Measurements from ENCODE around the gene TREH. TPM values are rescaled to one million over a fixed set of nuclear protein-coding genes. Genes with fewer than 3 reads are reported as not detected.

Gene TREH
- polyA plus RNA-seq, 3 donors from 2014 or later: not detected

GRCh38 chr11:118708296-118708695, 28.8 kb upstream of the TREH start:
- peaks cover 27 to 28% of the 10 kb centered on the region in 2 donors for H3K4me1 Mint-ChIP-seq
- no peaks in the 10 kb centered on the region for H3K36me3 Mint-ChIP-seq
- peak overlapping the region in 2 of 6 donors; percentile 33 to 71 for H3K27ac Mint-ChIP-seq
- DNase-seq: no peak
- H3K27me3 Mint-ChIP-seq (ENCODE audit: low read depth in 3 of 3): peaks cover 3 to 10% (median 9%) of the 10 kb centered on the region in 3 donors
- no peak overlapping the region for H3K4me3 Mint-ChIP-seq
- H3K9me3 Mint-ChIP-seq: no peaks in the 10 kb centered on the region

DNA sequence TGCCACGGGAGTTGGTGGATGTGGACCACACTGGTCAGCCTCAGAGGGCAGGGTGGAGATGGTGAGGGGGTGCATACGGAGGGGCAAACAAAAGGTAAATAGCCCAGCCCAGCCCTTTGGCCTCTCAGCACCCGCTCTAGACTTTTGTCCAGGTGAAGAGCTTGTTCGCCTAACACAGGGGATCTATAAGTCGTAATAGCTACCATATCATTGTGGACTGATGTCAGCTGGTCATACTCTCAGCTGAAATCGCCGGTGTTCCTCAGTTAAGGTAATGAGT, 27.0 kb upstream of the TREH start:
- no peaks in the 10 kb centered on the region for H3K36me3 Mint-ChIP-seq
- no peaks in the 10 kb centered on the region for H3K9me3 Mint-ChIP-seq
- H3K4me3 Mint-ChIP-seq: no peak overlapping the region
- H3K27ac Mint-ChIP-seq: peak overlapping the region in 1 of 6 donors; percentile 14
- H3K27me3 Mint-ChIP-seq (ENCODE audit: low read depth in 3 of 3): peaks cover 4 to 8% (median 6%) of the 10 kb centered on the region in 3 donors
- DNase-seq: no peak
- H3K4me1 Mint-ChIP-seq: peaks cover 31 to 37% of the 10 kb centered on the region in 2 donors

DNA sequence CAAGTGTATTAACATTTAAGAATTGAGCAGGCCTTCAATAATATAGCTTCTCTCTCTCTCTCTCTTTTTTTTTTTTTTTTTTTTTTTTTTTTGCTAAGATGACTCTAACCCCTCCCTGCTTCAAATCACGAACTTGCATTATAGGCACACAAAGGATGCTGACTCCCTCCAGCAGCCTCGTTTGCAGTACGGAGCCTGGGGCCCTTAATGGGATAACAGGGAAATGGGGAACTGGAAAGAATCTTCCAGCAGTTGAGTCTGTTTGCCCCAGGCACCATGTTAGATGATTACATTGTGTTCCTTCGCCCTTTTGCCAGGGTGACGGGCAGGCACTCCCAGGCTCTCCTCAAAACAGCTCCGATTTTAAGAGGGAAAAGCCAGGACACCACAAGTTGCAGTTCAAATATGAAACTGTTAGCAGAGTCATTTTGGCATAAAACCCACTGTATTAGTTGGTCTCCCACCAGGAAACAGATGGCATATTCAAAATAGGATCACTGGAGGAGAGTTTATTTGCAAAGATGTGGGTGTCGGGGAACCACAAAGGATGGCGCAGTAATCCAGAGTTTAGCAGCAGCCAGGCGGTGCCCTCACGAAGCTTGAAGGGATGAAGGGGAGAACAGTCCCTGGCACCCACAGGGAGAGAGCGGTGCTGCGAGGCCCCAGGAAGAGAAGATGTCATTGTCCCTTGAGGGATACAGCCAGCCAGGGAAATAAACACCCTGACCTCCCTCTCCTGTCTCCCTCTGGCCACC, 26.5 kb upstream of the TREH start:
- Mint-ChIP-seq H3K27me3 (ENCODE audit: low read depth in 3 of 3) (peaks cover 4 to 8% (median 6%) of the 10 kb centered on the region in 3 donors), H3K9me3 (no peaks in the 10 kb centered on the region), H3K36me3 (no peaks in the 10 kb centered on the region), H3K4me1 (peaks cover 33 to 38% of the 10 kb centered on the region in 2 donors), H3K27ac (peak overlapping the region in 4 of 6 donors; percentile 80 to 91 (median 88)), H3K4me3 (peak overlapping the region in 3 of 5 donors; percentile 10 to 76 (median 21))
- no peak for DNase-seq

- Mint-ChIP-seq H3K27ac (peak overlapping the region; percentile 80 to 91 (median 88)), H3K4me1 (peaks cover 37 to 44% of the 10 kb centered on the region in 2 donors), H3K9me3 (no peaks in the 10 kb centered on the region), H3K27me3 (ENCODE audit: low read depth in 3 of 3) (peaks cover 7 to 9% (median 8%) of the 10 kb centered on the region in 3 donors), H3K4me3 (peak overlapping the region; percentile 48 to 79 (median 72)), H3K36me3 (peaks cover 0 to 3% (median 3%) of the 10 kb centered on the region in 3 donors)
- peak; percentile 72 to 78 (median 74) for DNase-seq
Measured at GRCh38 chr11:118705111-118705741, 25.8 kb upstream of the TREH start.

GRCh38 chr11:118703563-118704106, 24.2 kb upstream of the TREH start:
- Mint-ChIP-seq H3K36me3 (peaks cover 0 to 4% (median 4%) of the 10 kb centered on the region in 3 donors), H3K4me1 (peaks cover 52 to 57% of the 10 kb centered on the region in 2 donors), H3K9me3 (no peaks in the 10 kb centered on the region), H3K27ac (peak overlapping the region in 4 of 6 donors; percentile 40 to 84 (median 76)), H3K4me3 (no peak overlapping the region), H3K27me3 (ENCODE audit: low read depth in 3 of 3) (peaks cover 9 to 16% (median 10%) of the 10 kb centered on the region in 3 donors)
- DNase-seq: no peak

- H3K4me3 Mint-ChIP-seq: peak overlapping the region; percentile 67 to 89 (median 76)
- peak; percentile 89 to 92 (median 91) for DNase-seq
- peaks cover 6 to 14% (median 7%) of the 10 kb centered on the region in 3 donors for H3K27me3 Mint-ChIP-seq (ENCODE audit: low read depth in 3 of 3)
- H3K27ac Mint-ChIP-seq: peak overlapping the region; percentile 95 to 100 (median 98)
- peaks cover 0 to 4% (median 4%) of the 10 kb centered on the region in 3 donors for H3K36me3 Mint-ChIP-seq
- peaks cover 49 to 53% of the 10 kb centered on the region in 2 donors for H3K4me1 Mint-ChIP-seq
- H3K9me3 Mint-ChIP-seq: no peaks in the 10 kb centered on the region
Measured at GRCh38 chr11:118699506-118700220, 20.2 kb upstream of the TREH start.

DNA sequence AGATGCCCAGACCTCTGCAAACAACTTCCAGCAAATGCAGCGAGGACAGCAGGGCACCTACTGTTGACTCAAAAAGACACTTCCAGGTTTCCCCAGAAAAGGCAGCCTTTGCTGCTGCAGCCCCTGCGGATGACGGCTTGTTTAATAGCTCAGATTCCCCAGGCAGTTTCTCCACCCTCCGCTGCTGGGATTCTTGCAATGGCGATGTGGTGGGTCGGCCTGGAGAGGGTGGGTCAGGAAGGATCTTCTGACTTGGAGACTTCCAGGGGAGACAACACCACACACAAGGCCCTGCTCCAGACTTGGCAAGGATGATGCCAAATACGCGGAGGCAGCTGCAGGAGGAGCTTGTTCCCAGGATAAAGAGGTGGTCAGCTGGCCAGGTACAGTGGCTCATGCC, 17.9 kb upstream of the TREH start:
- Mint-ChIP-seq H3K27ac (peak overlapping the region in 4 of 6 donors; percentile 13 to 82 (median 78)), H3K4me3 (no peak overlapping the region)

DNA sequence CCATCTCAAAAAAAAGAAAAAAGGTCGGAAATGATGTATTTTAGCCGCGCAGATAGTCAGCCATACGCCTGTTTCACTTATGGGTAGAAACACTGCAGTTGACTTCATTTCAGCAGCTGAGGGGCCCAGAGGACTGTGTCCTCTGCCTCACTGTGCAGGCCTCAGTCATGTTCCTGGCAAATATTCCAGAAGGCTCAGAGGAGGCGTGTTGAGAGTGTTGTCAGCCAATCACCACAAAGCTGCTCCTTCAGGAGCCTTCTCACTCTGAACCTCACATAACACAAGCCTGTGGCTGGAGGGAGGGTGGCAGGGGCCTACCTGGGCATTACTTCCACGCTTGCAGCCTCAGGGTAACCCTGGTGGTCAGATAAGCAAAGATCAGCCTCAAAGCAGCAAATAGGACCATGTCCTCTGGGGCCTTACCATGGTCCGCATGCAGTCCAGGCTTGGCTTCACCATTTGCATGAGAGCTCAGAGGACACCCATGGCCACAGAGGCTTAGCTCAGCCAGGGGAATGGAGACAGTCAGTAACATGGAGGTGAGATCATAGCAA, 17.3 kb upstream of the TREH start:
- Mint-ChIP-seq H3K4me3 (no peak overlapping the region), H3K9me3 (no peaks in the 10 kb centered on the region), H3K27ac (peak overlapping the region in 4 of 6 donors; percentile 30 to 82 (median 78)), H3K27me3 (ENCODE audit: low read depth in 3 of 3) (peaks cover 16 to 23% (median 18%) of the 10 kb centered on the region in 3 donors), H3K36me3 (peaks cover 0 to 4% (median 4%) of the 10 kb centered on the region in 3 donors), H3K4me1 (peaks cover 60 to 68% of the 10 kb centered on the region in 2 donors)
- no peak for DNase-seq

More for the DNA sequence above, 17.9 kb upstream of the TREH start:
- Mint-ChIP-seq H3K36me3 (peaks cover 0 to 4% (median 4%) of the 10 kb centered on the region in 3 donors), H3K4me1 (peaks cover 59 to 66% of the 10 kb centered on the region in 2 donors), H3K9me3 (no peaks in the 10 kb centered on the region), H3K27me3 (ENCODE audit: low read depth in 3 of 3) (peaks cover 13 to 21% (median 13%) of the 10 kb centered on the region in 3 donors)
- no peak for DNase-seq

DNA sequence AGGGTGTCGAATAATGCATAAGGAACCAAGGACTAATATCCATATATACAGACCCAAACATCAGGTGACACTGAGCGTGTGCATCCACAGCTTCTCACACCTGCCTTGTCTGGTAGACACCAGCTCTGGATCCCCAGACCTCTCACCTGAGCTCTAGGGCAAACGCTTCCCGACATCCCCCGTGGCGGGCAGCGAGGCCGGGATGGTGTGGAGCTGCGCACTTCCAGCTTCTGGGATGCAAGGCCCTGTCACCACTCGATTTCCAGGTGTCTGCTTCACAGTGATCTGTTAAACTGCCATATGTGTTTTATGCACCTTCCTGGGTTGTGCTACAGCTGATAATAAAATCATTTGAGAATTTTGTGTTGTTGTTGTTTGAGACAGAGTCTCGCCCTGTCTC, 15.3 kb upstream of the TREH start:
- no peak for DNase-seq
- Mint-ChIP-seq H3K4me3 (peak overlapping the region in 1 of 5 donors; percentile 24), H3K27me3 (ENCODE audit: low read depth in 3 of 3) (peaks cover 15 to 23% (median 21%) of the 10 kb centered on the region in 3 donors), H3K36me3 (no peaks in the 10 kb centered on the region), H3K4me1 (peaks cover 64 to 73% of the 10 kb centered on the region in 2 donors), H3K27ac (peak overlapping the region in 5 of 6 donors; percentile 63 to 94 (median 88)), H3K9me3 (no peaks in the 10 kb centered on the region)

- Mint-ChIP-seq H3K4me1 (peaks cover 59 to 70% of the 10 kb centered on the region in 2 donors), H3K27me3 (ENCODE audit: low read depth in 3 of 3) (peaks cover 15 to 24% (median 15%) of the 10 kb centered on the region in 3 donors), H3K4me3 (no peak overlapping the region), H3K9me3 (no peaks in the 10 kb centered on the region), H3K36me3 (no peaks in the 10 kb centered on the region), H3K27ac (peak overlapping the region in 5 of 6 donors; percentile 88 to 94 (median 91))
- no peak for DNase-seq
Measured at GRCh38 chr11:118694185-118694584, 14.7 kb upstream of the TREH start.

GRCh38 chr11:118691926-118692830, 12.7 kb upstream of the TREH start:
- Mint-ChIP-seq H3K4me1 (peaks cover 61 to 69% of the 10 kb centered on the region in 2 donors), H3K27ac (peak overlapping the region; percentile 74 to 94 (median 90)), H3K9me3 (no peaks in the 10 kb centered on the region), H3K27me3 (ENCODE audit: low read depth in 3 of 3) (peaks cover 16 to 24% (median 21%) of the 10 kb centered on the region in 3 donors), H3K4me3 (peak overlapping the region; percentile 46 to 86 (median 73)), H3K36me3 (no peaks in the 10 kb centered on the region)
- peak; percentile 90 to 93 (median 92) for DNase-seq

DNA sequence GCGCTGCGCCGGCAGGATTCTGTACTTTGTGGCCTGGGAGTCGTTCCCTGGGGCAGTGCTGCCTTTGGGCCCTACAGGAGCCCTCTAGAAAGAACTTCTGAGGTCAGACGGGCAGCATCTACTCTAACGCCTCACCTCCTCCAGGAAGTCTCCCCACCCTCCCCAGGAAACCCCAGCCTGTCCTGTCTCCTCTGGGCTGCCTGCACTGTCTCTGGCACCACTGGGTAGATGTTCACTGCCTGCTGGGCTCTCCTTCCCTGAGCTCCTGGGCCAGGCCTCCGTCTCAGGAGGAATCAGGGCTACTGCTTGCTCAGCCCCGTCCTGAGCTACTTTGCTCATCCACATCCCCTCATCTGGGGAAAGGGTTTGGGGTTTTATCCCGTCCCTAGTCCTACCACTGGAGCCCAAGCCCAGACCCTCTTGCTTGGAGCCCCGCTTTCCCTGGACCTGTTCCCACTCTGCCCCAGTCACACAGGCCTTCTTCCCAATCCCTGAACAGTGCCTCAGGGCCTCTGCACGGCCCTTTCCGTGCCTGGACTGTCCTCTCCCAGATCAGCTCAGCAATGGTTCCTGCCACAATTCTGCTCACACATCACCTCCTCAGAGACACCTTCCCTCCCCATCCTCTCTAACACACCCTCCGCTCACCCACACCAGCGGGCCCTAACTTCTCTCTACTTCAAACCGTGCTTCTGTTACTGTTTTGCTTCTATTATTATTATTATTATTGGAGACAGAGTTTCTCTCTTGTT, 11.3 kb upstream of the TREH start:
- H3K4me1 Mint-ChIP-seq: peaks cover 61 to 63% of the 10 kb centered on the region in 2 donors
- peak overlapping the region; percentile 38 to 81 (median 77) for H3K4me3 Mint-ChIP-seq
- no peaks in the 10 kb centered on the region for H3K36me3 Mint-ChIP-seq

More for the DNA sequence above, 11.3 kb upstream of the TREH start:
- Mint-ChIP-seq H3K9me3 (no peaks in the 10 kb centered on the region), H3K27ac (peak overlapping the region in 5 of 6 donors; percentile 76 to 93 (median 89)), H3K27me3 (ENCODE audit: low read depth in 3 of 3) (peaks cover 14 to 23% (median 21%) of the 10 kb centered on the region in 3 donors)
- DNase-seq: peak in 2 of 3 donors; percentile 27 to 52
